ENCODE data around the gene COL4A6.

DNA sequence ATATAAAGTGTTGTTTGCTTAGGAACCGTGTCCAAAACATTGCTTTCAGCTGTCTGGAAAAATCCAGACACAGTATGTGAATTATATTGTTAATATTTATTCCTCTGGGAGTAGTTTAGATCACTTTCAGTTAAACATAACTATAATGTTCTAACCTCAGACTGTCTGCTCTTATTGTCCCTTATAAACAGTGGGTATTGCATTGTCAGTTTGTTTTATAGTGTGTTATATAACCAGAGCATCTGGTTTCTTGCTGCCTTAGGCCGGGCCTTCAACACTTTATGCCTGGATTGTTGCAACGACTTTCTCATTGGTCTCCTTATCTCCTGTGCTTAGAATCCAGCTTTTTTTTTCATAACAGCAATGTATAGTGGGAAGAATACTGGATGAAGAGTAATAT is 320.2 kb downstream of the COL4A6 start:
- TF ChIP-seq CTCF (IDR thresholded peaks at IDR 0.05; ENCODE audit: poor library complexity) (no peak), EZH2phosphoT487 (IDR thresholded peaks at IDR 0.05; ENCODE audit: low read depth, severe bottlenecking, unreplicated experiment) (peak; percentile 79)

Measured in hepatocyte (in vitro differentiated cells).